ENCODE data around the gene CDC42SE1. TPM values are rescaled to one million over a fixed set of nuclear protein-coding genes. Genes with fewer than 3 reads are reported as not detected.

Gene CDC42SE1
- total and polyA plus RNA-seq, 9 of the 15 experiments (the other 6 are each of a cell fraction or from before 2014, with no cell fraction given) = 78.1 to 189 (median 114) TPM

DNA sequence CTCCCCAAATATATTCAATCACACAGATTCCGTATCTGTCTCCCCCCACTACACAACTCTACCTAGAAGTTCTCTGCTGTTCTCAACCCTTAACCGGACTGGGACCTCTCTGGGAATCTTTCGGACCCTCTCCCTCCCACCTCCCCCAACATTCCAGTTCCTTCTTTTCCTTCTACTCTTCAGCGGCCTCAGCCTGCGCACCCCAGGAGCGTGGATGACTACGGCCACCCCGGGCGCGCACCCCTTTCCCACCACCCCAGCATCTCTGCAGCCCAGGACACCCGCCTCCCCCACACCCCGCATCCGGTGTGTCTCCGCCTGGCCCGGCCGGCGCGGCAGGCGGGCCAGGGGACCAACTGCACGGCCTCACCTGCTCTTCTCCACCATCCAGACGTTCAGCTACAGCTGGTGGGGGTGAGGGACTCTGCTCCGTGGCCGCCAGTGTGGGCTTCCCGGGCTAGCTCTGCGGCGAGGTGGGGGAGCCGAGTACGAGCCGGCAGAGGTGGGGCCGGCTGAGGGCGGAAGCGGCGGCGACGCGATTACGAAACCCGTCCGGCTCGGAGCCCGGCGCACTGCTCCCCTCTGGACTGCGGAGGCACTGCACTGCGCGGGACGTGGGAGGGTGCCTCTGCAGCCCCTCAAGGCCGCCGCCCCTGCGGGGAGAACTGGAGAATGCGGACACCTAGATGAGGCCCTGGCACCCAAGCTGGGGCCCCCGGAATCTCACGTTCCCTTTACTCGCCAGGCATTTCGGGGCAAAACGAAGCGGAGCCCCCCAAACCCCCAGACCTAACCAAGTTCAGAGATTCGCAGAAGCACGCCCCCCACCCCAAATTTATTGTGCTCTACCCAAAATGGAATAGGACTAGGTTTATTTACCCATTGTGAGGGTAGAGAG, at the start of gene CDC42SE1 (continued):
- TF ChIP-seq HNRNPUL1 (IDR thresholded peaks at IDR 0.05; ENCODE audit: low read length) (no peak), CHAMP1 (IDR thresholded peaks at IDR 0.05) (no peak), AFF1 (IDR thresholded peaks at IDR 0.05; ENCODE audit: low read depth in 1 of 2, partially characterized antibody in 2 of 2) (peak in 1 of 2 experiments; percentile 13), SREBF2 (CRISPR knock-in tag; IDR thresholded peaks at IDR 0.05) (no peak), ELF4 (CRISPR knock-in tag; IDR thresholded peaks at IDR 0.05) (0 out of 2 replicates have a peak, but pooled peaks have one; percentile 29), CBX3 (IDR thresholded peaks at IDR 0.05; ENCODE audit: borderline replicate concordance in 1 of 2, low read length in 2 of 2) (no peak), FOSL1 (tag; conservative IDR thresholded peaks at IDR 0.05) (no peak)
- TF ChIP-seq, protein P1, sequence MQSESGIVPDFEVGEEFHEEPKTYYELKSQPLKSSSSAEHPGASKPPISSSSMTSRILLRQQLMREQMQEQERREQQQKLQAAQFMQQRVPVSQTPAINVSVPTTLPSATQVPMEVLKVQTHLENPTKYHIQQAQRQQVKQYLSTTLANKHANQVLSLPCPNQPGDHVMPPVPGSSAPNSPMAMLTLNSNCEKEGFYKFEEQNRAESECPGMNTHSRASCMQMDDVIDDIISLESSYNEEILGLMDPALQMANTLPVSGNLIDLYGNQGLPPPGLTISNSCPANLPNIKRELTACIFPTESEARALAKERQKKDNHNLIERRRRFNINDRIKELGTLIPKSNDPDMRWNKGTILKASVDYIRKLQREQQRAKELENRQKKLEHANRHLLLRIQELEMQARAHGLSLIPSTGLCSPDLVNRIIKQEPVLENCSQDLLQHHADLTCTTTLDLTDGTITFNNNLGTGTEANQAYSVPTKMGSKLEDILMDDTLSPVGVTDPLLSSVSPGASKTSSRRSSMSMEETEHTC (IDR thresholded peaks at IDR 0.05) = no peak
- TF ChIP-seq, protein P2, sequence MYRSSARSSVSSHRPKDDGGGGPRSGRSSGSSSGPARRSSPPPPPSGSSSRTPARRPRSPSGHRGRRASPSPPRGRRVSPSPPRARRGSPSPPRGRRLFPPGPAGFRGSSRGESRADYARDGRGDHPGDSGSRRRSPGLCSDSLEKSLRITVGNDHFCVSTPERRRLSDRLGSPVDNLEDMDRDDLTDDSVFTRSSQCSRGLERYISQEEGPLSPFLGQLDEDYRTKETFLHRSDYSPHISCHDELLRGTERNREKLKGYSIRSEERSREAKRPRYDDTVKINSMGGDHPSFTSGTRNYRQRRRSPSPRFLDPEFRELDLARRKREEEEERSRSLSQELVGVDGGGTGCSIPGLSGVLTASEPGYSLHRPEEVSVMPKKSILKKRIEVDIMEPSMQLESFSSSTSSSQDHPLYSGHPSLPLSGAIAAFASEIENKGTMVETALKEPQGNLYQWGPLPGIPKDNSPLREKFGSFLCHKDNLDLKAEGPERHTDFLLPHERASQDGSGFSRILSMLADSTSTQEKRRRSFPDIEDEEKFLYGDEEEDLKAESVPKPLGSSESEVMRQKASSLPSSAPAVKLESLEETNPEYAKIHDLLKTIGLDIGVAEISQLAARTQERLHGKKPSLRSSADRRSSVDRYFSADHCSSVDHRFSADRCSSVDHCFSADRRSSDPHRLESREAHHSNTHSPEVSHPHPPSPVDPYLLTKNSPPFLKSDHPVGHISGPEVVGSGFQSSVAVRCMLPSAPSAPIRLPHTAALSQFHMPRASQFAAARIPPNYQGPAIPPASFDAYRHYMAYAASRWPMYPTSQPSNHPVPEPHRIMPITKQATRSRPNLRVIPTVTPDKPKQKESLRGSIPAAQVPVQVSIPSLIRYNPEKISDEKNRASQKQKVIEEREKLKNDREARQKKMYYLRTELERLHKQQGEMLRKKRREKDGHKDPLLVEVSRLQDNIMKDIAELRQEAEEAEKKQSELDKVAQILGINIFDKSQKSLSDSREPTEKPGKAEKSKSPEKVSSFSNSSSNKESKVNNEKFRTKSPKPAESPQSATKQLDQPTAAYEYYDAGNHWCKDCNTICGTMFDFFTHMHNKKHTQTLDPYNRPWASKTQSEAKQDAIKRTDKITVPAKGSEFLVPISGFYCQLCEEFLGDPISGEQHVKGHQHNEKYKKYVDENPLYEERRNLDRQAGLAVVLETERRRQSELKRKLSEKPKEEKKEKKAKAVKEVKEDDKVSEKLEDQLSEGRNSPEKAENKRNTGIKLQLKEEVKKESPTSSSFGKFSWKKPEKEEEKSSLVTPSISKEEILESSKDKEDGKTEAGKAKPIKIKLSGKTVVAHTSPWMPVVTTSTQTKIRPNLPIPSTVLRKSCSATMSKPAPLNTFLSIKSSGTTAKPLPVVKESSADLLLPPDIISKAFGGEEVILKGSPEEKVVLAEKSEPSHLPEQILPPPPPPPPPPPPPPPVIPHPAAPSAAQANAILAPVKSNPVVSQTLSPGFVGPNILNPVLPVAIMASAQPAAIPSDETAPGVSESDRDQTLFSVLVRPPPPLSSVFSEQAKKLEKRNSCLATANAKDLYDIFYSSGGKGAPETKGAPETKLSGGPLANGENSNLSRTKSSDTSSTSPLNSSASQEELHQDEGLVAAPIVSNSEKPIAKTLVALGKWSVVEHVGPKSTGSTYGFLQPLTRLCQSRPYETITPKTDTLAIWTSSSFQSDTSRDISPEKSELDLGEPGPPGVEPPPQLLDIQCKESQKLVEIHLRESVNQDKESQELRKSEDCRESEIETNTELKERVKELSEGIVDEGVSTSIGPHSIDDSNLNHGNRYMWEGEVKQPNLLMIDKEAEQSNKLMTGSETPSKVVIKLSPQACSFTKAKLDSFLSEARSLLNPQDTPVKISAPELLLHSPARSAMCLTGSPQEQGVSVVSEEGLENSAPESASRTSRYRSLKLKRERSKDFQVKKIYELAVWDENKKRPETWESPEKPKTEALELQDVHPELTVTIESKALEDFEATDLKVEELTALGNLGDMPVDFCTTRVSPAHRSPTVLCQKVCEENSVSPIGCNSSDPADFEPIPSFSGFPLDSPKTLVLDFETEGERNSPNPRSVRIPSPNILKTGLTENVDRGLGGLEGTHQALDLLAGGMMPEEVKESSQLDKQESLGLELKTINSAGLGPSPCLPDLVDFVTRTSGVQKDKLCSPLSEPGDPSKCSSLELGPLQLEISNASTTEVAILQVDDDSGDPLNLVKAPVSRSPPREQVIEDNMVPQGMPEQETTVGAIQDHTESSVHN (IDR thresholded peaks at IDR 0.05; ENCODE audit: borderline replicate concordance in 1 of 2, low read depth in 1 of 2) = no peak

All from K562 (cell line).